NCI-H1436 treated with DMSO at 0.1 percent for 48 hours (cell line): Measurements from ENCODE around the gene KRT10.

Experiments
- DNase-seq: peaks from one replicate; lab custom pipeline; 2025; lab: John Stamatoyannopoulos, UW

KRT10 gene

GRCh38 chr17:40803617-40804082, 18.8 kb downstream of the KRT10 start:
- peak; percentile 27 for DNase-seq

GRCh38 chr17:40801157-40801556, 21.3 kb downstream of the KRT10 start:
- DNase-seq, result no peak

- DNase-seq, result no peak
Measured at GRCh38 chr17:40800381-40800780, 22.0 kb downstream of the KRT10 start.

GRCh38 chr17:40799859-40800258, 22.6 kb downstream of the KRT10 start, which contains the start of gene KRT28:
Gene KRT28 (minus strand): TSS chr17:40799959. CDS start chr17:40799893, 66 bp downstream.
- DNase-seq, result no peak

DNA sequence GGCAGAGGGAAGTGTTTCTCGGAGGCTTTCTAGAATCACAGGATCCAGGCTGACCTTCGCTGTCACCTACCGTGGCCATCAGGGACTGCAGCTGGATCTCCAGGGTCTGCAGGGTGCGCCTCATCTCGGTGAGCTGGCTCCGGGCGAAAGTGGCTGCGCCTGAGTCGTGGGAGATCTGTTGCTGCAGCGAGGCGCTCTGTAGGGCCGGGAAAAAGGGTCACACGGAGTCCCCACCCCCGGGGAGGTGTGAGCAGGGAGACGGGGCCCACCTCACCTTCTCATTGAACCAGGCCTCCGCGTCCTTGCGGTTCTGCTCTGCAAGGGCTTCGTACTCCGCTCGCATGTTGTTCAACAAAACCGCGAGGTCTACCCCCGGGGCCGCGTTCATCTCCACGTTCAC, 25.6 kb downstream of the KRT10 start:
- no peak for DNase-seq

- DNase-seq, result no peak
Measured at GRCh38 chr17:40795019-40795667, 27.3 kb downstream of the KRT10 start.

GRCh38 chr17:40794466-40794865, 27.9 kb downstream of the KRT10 start:
- no peak for DNase-seq

- no peak for DNase-seq
Measured at GRCh38 chr17:40793832-40794231, 28.6 kb downstream of the KRT10 start.

- no peak for DNase-seq
Measured at GRCh38 chr17:40791787-40792436, 30.5 kb downstream of the KRT10 start.

- no peak for DNase-seq
Measured at GRCh38 chr17:40791111-40791510, 31.3 kb downstream of the KRT10 start.

DNA sequence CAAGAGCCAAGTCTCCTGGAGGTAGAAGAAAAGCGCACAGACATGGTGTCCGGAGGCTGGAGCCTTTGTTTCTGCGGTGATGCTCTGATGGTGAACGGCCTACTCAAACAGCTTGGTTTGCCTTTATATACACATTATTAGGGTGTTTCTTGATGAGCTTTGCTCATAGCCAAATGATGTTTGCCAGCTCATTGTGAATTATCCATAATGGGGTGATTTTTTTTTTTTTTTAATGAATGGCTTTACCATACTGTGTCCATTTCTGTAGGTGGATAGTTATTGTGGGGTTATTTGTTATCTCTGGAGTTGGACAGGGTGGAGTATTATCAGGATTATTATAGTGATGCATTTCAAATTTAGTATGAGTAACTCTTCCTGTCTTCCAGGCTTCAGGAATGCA, 40.0 kb downstream of the KRT10 start, which contains the start of gene KRT27:
TSS of gene KRT27 (minus strand) at position 101 of the 400 bp plus-strand sequence. CDS start at position 44, 57 bp downstream.
- no peak for DNase-seq

GRCh38 chr17:40779181-40779909, 43.1 kb downstream of the KRT10 start:
- peak; percentile 6 for DNase-seq

GRCh38 chr17:40778461-40778860, 44.0 kb downstream of the KRT10 start:
- no peak for DNase-seq

- DNase-seq, result no peak
Measured at GRCh38 chr17:40777971-40778370, 44.4 kb downstream of the KRT10 start.

- no peak for DNase-seq
Measured at GRCh38 chr17:40777459-40777858, 45.0 kb downstream of the KRT10 start.

GRCh38 chr17:40775945-40776344, 46.5 kb downstream of the KRT10 start:
- DNase-seq, result no peak

DNA sequence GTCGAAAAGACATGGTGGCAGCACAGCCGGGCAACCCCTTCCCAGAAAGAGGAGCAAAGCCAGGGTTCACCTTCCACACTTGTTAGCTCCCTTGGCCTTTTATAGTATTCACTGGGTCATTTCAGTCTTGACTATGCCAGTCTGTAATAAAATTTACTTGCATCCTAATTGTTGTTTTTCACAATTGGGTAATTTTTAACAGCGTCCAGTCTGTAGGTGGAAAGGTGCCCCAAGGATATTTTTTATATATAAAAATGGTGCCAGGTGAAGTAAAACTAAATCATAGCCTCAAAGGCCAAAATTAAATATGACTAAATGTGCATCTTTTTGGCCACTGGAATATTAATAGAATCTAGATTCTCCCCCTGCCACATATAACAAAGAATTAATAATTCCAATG, 50.3 kb downstream of the KRT10 start, which contains the start of gene KRT26:
TSS of gene KRT26 (minus strand) at position 101 of the 400 bp plus-strand sequence. CDS start at position 13, 88 bp downstream.
- no peak for DNase-seq
